ENCODE measurements around the gene CCDC27.

DNA sequence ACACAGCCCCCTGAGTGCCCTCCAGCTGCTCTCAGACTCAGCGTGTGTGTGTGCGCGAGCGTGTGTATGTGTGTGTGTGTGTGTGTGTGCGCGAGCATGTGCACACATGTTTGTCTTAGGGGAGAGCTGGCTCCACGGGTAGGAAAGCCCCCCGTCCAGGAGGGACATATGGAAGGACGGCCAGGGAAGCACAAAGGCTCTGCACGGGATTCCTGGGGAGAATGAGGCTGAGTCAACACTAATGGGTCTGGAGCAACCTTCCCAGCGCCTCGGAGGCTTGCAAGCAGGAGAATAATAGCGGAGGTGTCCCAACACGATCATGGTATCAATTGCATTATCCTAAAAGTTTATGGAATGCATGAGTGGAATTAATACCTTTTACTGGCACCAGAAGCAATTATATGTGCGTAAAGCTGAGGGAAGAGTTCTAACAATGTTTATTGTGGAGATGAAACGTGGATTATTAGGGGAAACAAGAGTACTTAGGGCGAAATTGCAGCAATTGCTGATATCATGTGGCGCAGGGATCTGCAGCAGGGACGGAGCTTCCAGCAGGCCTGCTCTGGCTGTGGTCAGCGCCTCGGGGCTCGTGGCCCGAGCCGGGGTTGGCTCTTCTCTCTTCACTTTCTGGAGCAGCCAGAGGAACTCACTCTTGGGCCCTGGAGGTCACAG lies 40.3 kb upstream of the CCDC27 start:
- TF ChIP-seq, protein P1, sequence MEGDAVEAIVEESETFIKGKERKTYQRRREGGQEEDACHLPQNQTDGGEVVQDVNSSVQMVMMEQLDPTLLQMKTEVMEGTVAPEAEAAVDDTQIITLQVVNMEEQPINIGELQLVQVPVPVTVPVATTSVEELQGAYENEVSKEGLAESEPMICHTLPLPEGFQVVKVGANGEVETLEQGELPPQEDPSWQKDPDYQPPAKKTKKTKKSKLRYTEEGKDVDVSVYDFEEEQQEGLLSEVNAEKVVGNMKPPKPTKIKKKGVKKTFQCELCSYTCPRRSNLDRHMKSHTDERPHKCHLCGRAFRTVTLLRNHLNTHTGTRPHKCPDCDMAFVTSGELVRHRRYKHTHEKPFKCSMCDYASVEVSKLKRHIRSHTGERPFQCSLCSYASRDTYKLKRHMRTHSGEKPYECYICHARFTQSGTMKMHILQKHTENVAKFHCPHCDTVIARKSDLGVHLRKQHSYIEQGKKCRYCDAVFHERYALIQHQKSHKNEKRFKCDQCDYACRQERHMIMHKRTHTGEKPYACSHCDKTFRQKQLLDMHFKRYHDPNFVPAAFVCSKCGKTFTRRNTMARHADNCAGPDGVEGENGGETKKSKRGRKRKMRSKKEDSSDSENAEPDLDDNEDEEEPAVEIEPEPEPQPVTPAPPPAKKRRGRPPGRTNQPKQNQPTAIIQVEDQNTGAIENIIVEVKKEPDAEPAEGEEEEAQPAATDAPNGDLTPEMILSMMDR (conservative IDR thresholded peaks at IDR 0.05): no peak
- no peak for TF ChIP-seq EZH2 (IDR thresholded peaks at IDR 0.05; ENCODE audit: low read depth)

Measured in PC-9 (cell line).